WTC11 (cell line): Measurements from ENCODE around the gene RASGRF1. TPM values are rescaled to one million over a fixed set of nuclear protein-coding genes. Genes with fewer than 3 reads are reported as not detected.

ENCODE experiments used
- ATAC-seq: fragments of 200-7000 bp; cut with Tn5 transposase; 2 replicates; pipeline ENCODE4 v1.10.0; 2021; ENCODE audit warnings: mild to moderate bottlenecking, moderate library complexity
- CTCF ChIA-PET: fragments of 300-600 bp; sonication (Branson Sonifier 250); formaldehyde crosslinking; loops from one replicate; lab custom pipeline; 2021; ENCODE audit warnings: antibody characterized with exemption; lab: Charles Lee
- POLR2A ChIA-PET: fragments of 350-600 bp; sonication (Branson Sonifier 250); formaldehyde crosslinking; loops from one replicate; lab custom pipeline; 2021; ENCODE audit warnings: antibody characterized with exemption; lab: Charles Lee
- DNase-seq: peaks from one replicate; pipeline ENCODE4 v3.0.0; 2021; ENCODE audit warnings: low spot score
- H3K27ac Mint-ChIP-seq: 2 replicates; pipeline ENCODE4 v1.8.0; 2021; ENCODE audit warnings: mixed read lengths
- H3K27me3 Mint-ChIP-seq: 2 replicates; pipeline ENCODE4 v1.8.0; 2021; ENCODE audit warnings: low read depth, mild to moderate bottlenecking, moderate library complexity, mixed read lengths
- H3K36me3 Mint-ChIP-seq: 2 replicates; pipeline ENCODE4 v1.8.0; 2021; ENCODE audit warnings: mixed read lengths
- H3K4me1 Mint-ChIP-seq: 2 replicates; pipeline ENCODE4 v1.8.0; 2022; ENCODE audit warnings: mixed read lengths
- H3K4me3 Mint-ChIP-seq: 2 replicates; pipeline ENCODE4 v1.8.0; 2021; ENCODE audit warnings: mild to moderate bottlenecking, moderate library complexity, mixed read lengths
- H3K9me3 Mint-ChIP-seq: 2 replicates; pipeline ENCODE4 v1.8.0; 2021; ENCODE audit warnings: mixed read lengths
- CREB1 ChIP-seq: sonication (generic); formaldehyde crosslinking; IDR thresholded peaks from 2 replicates; pipeline ENCODE4 v1.8.0; 2023; ENCODE audit warnings: mild to moderate bottlenecking, missing genetic modification reagents
- ESRRA ChIP-seq: sonication (generic); formaldehyde crosslinking; IDR thresholded peaks from 2 replicates; pipeline ENCODE4 v1.8.1; 2022; ENCODE audit warnings: mild to moderate bottlenecking, missing genetic modification reagents, borderline replicate concordance
- IRF2 ChIP-seq: sonication (generic); formaldehyde crosslinking; IDR thresholded peaks from 2 replicates; pipeline ENCODE4 v1.8.0; 2022; ENCODE audit warnings: low read depth, missing genetic modification reagents, borderline replicate concordance
- JUN ChIP-seq: sonication (generic); formaldehyde crosslinking; IDR thresholded peaks from 2 replicates; pipeline ENCODE4 v1.8.0; 2023; ENCODE audit warnings: mild to moderate bottlenecking, missing genetic modification reagents
- NFATC4 ChIP-seq: fragments of 250-450 bp; sonication (Bioruptor Pico); IDR thresholded peaks from 2 replicates; pipeline ENCODE4 v1.9.0; 2021; ENCODE audit warnings: mild to moderate bottlenecking
- NR3C1 ChIP-seq: sonication (generic); formaldehyde crosslinking; conservative IDR thresholded peaks from 2 replicates; pipeline ENCODE4 v1.8.1; 2023; ENCODE audit warnings: low read depth, mild to moderate bottlenecking, missing genetic modification reagents
- SMAD3 ChIP-seq: sonication (generic); formaldehyde crosslinking; IDR thresholded peaks from 2 replicates; pipeline ENCODE4 v1.8.0; 2022; ENCODE audit warnings: missing genetic modification reagents, mild to moderate bottlenecking, borderline replicate concordance
- TP53 ChIP-seq: sonication (generic); formaldehyde crosslinking; IDR thresholded peaks from 2 replicates; pipeline ENCODE4 v1.8.1; 2023; ENCODE audit warnings: mild to moderate bottlenecking, missing genetic modification reagents
- ZNF121 ChIP-seq: sonication (generic); formaldehyde crosslinking; IDR thresholded peaks from 2 replicates; pipeline ENCODE4 v1.8.0; 2023; ENCODE audit warnings: missing genetic modification reagents
- ZNF138 ChIP-seq: sonication (generic); formaldehyde crosslinking; conservative IDR thresholded peaks from 2 replicates; pipeline ENCODE4 v1.8.1; 2022; ENCODE audit warnings: mild to moderate bottlenecking, moderate library complexity, missing genetic modification reagents
- ZNF396 ChIP-seq: fragments of 250-450 bp; sonication (Bioruptor Pico); IDR thresholded peaks from 2 replicates; pipeline ENCODE4 v1.8.0; 2021; ENCODE audit warnings: mild to moderate bottlenecking, moderate library complexity, borderline replicate concordance
- total RNA-seq: library from RNA; stranded (reverse); gene quantifications from 3 replicates; pipeline ENCODE4 v1.2.3, GENCODE V29; 2021
- TF ChIP-seq, protein P1 (sequence below): fragments of 250-450 bp; sonication (Bioruptor Pico); IDR thresholded peaks from 2 replicates; pipeline ENCODE4 v1.9.0; 2021; ENCODE audit warnings: moderate library complexity, mild to moderate bottlenecking, inconsistent platforms, borderline replicate concordance
- TF ChIP-seq, protein P2 (sequence below): fragments of 250-450 bp; sonication (Bioruptor Pico); IDR thresholded peaks from 2 replicates; pipeline ENCODE4 v1.8.0; 2021; ENCODE audit warnings: mild to moderate bottlenecking
- TF ChIP-seq, protein P3 (sequence below): sonication (generic); formaldehyde crosslinking; IDR thresholded peaks from 2 replicates; pipeline ENCODE4 v1.8.1; 2023; ENCODE audit warnings: mild to moderate bottlenecking, missing genetic modification reagents, moderate library complexity
- TF ChIP-seq, protein P4 (sequence below): sonication (generic); formaldehyde crosslinking; IDR thresholded peaks from 2 replicates; pipeline ENCODE4 v1.8.1; 2023; ENCODE audit warnings: mild to moderate bottlenecking, missing genetic modification reagents, moderate library complexity
- TF ChIP-seq, protein P5 (sequence below): sonication (generic); formaldehyde crosslinking; conservative IDR thresholded peaks from 2 replicates; pipeline ENCODE4 v1.8.1; 2023; ENCODE audit warnings: mild to moderate bottlenecking, low read depth, missing genetic modification reagents, moderate library complexity
- TF ChIP-seq, protein P6 (sequence below): fragments of 250-450 bp; sonication (Bioruptor Pico); IDR thresholded peaks from 2 replicates; pipeline ENCODE4 v1.9.0; 2021; ENCODE audit warnings: mild to moderate bottlenecking
- TF ChIP-seq, protein P7 (sequence below): sonication (generic); formaldehyde crosslinking; IDR thresholded peaks from 2 replicates; pipeline ENCODE4 v1.8.1; 2022; ENCODE audit warnings: mild to moderate bottlenecking, moderate library complexity, missing genetic modification reagents
- TF ChIP-seq, protein P8 (sequence below): sonication (generic); formaldehyde crosslinking; IDR thresholded peaks from 2 replicates; pipeline ENCODE4 v1.8.0; 2022; ENCODE audit warnings: mild to moderate bottlenecking, missing genetic modification reagents
- TF ChIP-seq, protein P9 (sequence below): sonication (generic); formaldehyde crosslinking; IDR thresholded peaks from 2 replicates; pipeline ENCODE4 v1.8.0; 2022; ENCODE audit warnings: mild to moderate bottlenecking, missing genetic modification reagents

RASGRF1 gene
- total RNA-seq, 1 experiment from 2014 or later: 0.85 TPM

DNA sequence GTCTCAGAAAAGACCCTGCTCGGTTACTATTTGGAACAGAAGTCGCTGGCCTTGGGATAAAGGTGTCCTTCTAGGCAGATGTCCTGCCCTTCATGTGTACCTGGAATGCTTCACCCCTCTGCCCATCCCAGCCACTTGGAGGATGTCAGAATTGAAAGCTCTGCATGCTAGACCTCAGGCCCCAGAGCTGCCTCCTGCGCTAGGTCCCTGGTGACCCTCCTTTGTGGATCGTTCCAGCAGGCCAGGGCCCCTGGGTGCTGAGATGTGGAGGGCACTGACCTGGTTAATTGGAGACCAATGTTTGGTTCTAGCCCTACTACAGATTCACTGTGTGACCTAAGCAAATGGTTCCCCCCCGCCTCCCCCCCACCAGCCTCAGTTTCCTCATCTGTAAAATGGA is 143.1 kb downstream of the RASGRF1 start:
- H3K9me3 Mint-ChIP-seq: no peaks in the 10 kb centered on the region
- ChIA-PET POLR2A (no interaction called here), CTCF (interaction anchor here (0.9 to 1.7 kb wide), 5 partner anchors 32 to 237 kb away, joined by 3 to 6 read pairs (median 4); no protein-coding TSS in a partner anchor)
- TF ChIP-seq NR3C1 (CRISPR knock-in tag) (no peak), ZNF396 (CRISPR knock-in tag) (no peak), ZNF121 (CRISPR knock-in tag) (no peak), JUN (no peak), SMAD3 (CRISPR knock-in tag) (no peak)
- TF ChIP-seq, protein P1, sequence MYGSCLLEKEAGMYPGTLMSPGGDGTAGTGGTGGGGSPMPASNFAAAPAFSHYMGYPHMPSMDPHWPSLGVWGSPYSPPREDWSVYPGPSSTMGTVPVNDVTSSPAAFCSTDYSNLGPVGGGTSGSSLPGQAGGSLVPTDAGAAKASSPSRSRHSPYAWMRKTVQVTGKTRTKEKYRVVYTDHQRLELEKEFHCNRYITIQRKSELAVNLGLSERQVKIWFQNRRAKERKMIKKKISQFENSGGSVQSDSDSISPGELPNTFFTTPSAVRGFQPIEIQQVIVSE: no peak
- TF ChIP-seq, protein P2, sequence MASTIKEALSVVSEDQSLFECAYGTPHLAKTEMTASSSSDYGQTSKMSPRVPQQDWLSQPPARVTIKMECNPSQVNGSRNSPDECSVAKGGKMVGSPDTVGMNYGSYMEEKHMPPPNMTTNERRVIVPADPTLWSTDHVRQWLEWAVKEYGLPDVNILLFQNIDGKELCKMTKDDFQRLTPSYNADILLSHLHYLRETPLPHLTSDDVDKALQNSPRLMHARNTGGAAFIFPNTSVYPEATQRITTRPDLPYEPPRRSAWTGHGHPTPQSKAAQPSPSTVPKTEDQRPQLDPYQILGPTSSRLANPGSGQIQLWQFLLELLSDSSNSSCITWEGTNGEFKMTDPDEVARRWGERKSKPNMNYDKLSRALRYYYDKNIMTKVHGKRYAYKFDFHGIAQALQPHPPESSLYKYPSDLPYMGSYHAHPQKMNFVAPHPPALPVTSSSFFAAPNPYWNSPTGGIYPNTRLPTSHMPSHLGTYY: no peak
- TF ChIP-seq, protein P3, sequence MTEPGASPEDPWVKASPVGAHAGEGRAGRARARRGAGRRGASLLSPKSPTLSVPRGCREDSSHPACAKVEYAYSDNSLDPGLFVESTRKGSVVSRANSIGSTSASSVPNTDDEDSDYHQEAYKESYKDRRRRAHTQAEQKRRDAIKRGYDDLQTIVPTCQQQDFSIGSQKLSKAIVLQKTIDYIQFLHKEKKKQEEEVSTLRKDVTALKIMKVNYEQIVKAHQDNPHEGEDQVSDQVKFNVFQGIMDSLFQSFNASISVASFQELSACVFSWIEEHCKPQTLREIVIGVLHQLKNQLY: no peak
- TF ChIP-seq, protein P4, sequence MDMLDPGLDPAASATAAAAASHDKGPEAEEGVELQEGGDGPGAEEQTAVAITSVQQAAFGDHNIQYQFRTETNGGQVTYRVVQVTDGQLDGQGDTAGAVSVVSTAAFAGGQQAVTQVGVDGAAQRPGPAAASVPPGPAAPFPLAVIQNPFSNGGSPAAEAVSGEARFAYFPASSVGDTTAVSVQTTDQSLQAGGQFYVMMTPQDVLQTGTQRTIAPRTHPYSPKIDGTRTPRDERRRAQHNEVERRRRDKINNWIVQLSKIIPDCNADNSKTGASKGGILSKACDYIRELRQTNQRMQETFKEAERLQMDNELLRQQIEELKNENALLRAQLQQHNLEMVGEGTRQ (CRISPR knock-in tag): no peak
- no peaks in the 10 kb centered on the region for H3K36me3 Mint-ChIP-seq
- peaks cover 23% of the 10 kb centered on the region for H3K4me1 Mint-ChIP-seq
- no peak overlapping the region for H3K27ac Mint-ChIP-seq
- DNase-seq (no peak), ATAC-seq (no peak)
- H3K27me3 Mint-ChIP-seq: peaks cover 46% of the 10 kb centered on the region
- no peak overlapping the region for H3K4me3 Mint-ChIP-seq

DNA sequence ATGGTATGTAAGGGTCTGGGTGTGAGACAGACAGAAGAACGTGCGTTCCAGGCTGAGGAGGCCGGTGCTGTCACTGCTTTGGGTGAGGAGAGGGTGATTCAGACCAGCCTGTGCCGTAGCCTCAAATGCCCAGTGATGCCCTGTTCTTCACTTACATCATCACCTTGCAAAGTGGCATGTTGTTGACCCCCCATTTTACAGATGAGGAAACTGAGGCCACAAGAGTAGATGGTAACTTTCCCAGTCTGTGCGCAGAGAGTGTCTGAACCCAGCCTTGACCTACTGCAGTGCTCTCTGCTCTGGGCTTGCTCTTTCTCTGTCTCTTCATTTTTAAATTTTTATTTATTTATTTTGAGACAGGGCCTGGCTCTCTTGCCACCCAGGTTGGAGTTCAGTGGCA is 144.1 kb downstream of the RASGRF1 start:
- ATAC-seq (no peak), DNase-seq (no peak)
- H3K27ac Mint-ChIP-seq: no peak overlapping the region
- no peaks in the 10 kb centered on the region for H3K36me3 Mint-ChIP-seq
- no peaks in the 10 kb centered on the region for H3K9me3 Mint-ChIP-seq
- CTCF ChIA-PET: interaction anchor here (0.9 to 1.7 kb wide), 4 partner anchors 33 to 238 kb away, joined by 3 to 8 read pairs (median 5); no protein-coding TSS in a partner anchor
- H3K27me3 Mint-ChIP-seq: peaks cover 47% of the 10 kb centered on the region
- H3K4me3 Mint-ChIP-seq: no peak overlapping the region
- peaks cover 18% of the 10 kb centered on the region for H3K4me1 Mint-ChIP-seq
- POLR2A ChIA-PET: interaction anchor here (0.6 kb wide), 1 partner anchor 46 kb away, joined by 6 read pairs; no protein-coding TSS in a partner anchor
- TF ChIP-seq ZNF396 (CRISPR knock-in tag) (no peak), CREB1 (no peak), TP53 (CRISPR knock-in tag) (no peak), ZNF138 (CRISPR knock-in tag) (no peak), NFATC4 (CRISPR knock-in tag) (no peak), ESRRA (CRISPR knock-in tag) (no peak), IRF2 (CRISPR knock-in tag) (no peak)
- TF ChIP-seq, protein P5, sequence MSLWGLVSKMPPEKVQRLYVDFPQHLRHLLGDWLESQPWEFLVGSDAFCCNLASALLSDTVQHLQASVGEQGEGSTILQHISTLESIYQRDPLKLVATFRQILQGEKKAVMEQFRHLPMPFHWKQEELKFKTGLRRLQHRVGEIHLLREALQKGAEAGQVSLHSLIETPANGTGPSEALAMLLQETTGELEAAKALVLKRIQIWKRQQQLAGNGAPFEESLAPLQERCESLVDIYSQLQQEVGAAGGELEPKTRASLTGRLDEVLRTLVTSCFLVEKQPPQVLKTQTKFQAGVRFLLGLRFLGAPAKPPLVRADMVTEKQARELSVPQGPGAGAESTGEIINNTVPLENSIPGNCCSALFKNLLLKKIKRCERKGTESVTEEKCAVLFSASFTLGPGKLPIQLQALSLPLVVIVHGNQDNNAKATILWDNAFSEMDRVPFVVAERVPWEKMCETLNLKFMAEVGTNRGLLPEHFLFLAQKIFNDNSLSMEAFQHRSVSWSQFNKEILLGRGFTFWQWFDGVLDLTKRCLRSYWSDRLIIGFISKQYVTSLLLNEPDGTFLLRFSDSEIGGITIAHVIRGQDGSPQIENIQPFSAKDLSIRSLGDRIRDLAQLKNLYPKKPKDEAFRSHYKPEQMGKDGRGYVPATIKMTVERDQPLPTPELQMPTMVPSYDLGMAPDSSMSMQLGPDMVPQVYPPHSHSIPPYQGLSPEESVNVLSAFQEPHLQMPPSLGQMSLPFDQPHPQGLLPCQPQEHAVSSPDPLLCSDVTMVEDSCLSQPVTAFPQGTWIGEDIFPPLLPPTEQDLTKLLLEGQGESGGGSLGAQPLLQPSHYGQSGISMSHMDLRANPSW (CRISPR knock-in tag): no peak
- TF ChIP-seq, protein P1: no peak
- TF ChIP-seq, protein P6, sequence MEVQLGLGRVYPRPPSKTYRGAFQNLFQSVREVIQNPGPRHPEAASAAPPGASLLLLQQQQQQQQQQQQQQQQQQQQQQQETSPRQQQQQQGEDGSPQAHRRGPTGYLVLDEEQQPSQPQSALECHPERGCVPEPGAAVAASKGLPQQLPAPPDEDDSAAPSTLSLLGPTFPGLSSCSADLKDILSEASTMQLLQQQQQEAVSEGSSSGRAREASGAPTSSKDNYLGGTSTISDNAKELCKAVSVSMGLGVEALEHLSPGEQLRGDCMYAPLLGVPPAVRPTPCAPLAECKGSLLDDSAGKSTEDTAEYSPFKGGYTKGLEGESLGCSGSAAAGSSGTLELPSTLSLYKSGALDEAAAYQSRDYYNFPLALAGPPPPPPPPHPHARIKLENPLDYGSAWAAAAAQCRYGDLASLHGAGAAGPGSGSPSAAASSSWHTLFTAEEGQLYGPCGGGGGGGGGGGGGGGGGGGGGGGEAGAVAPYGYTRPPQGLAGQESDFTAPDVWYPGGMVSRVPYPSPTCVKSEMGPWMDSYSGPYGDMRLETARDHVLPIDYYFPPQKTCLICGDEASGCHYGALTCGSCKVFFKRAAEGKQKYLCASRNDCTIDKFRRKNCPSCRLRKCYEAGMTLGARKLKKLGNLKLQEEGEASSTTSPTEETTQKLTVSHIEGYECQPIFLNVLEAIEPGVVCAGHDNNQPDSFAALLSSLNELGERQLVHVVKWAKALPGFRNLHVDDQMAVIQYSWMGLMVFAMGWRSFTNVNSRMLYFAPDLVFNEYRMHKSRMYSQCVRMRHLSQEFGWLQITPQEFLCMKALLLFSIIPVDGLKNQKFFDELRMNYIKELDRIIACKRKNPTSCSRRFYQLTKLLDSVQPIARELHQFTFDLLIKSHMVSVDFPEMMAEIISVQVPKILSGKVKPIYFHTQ (CRISPR knock-in tag): no peak
- TF ChIP-seq, protein P7, sequence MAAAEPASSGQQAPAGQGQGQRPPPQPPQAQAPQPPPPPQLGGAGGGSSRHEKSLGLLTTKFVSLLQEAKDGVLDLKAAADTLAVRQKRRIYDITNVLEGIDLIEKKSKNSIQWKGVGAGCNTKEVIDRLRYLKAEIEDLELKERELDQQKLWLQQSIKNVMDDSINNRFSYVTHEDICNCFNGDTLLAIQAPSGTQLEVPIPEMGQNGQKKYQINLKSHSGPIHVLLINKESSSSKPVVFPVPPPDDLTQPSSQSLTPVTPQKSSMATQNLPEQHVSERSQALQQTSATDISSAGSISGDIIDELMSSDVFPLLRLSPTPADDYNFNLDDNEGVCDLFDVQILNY: no peak
- TF ChIP-seq, protein P8, sequence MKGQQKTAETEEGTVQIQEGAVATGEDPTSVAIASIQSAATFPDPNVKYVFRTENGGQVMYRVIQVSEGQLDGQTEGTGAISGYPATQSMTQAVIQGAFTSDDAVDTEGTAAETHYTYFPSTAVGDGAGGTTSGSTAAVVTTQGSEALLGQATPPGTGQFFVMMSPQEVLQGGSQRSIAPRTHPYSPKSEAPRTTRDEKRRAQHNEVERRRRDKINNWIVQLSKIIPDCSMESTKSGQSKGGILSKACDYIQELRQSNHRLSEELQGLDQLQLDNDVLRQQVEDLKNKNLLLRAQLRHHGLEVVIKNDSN: no peak
- TF ChIP-seq, protein P9, sequence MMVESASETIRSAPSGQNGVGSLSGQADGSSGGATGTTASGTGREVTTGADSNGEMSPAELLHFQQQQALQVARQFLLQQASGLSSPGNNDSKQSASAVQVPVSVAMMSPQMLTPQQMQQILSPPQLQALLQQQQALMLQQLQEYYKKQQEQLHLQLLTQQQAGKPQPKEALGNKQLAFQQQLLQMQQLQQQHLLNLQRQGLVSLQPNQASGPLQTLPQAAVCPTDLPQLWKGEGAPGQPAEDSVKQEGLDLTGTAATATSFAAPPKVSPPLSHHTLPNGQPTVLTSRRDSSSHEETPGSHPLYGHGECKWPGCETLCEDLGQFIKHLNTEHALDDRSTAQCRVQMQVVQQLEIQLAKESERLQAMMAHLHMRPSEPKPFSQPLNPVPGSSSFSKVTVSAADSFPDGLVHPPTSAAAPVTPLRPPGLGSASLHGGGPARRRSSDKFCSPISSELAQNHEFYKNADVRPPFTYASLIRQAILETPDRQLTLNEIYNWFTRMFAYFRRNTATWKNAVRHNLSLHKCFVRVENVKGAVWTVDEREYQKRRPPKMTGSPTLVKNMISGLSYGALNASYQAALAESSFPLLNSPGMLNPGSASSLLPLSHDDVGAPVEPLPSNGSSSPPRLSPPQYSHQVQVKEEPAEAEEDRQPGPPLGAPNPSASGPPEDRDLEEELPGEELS (CRISPR knock-in tag): no peak
